GM23338 (cell line): ENCODE measurements around the gene ZSWIM9. TPM values are rescaled to one million over a fixed set of nuclear protein-coding genes. Genes with fewer than 3 reads are reported as not detected.

Source experiments
- ATAC-seq: fragments of 200-7000 bp; cut with Tn5 transposase; 3 replicates; pipeline ENCODE4 v1.9.1; 2020
- DNase-seq: peaks from one replicate; pipeline ENCODE4 v3.0.0-alpha.2; 2015; ENCODE audit warnings: low spot score
- H2AFZ ChIP-seq: fragments of 200-600 bp; sonication (generic); 2 replicates; pipeline ENCODE4 v1.8.0; 2016; ENCODE audit warnings: antibody characterized with exemption, mild to moderate bottlenecking, moderate library complexity
- H3F3A ChIP-seq: fragments of 200-600 bp; sonication (generic); replicated peaks from 2 replicates; pipeline ENCODE4 v1.8.0; 2017; ENCODE audit warnings: antibody characterized with exemption, mixed run types, low read depth
- H3K27ac ChIP-seq: fragments of 200-600 bp; sonication (generic); 2 replicates; pipeline ENCODE4 v1.6.1; 2016; ENCODE audit warnings: low read depth
- H3K27me3 ChIP-seq: fragments of 200-600 bp; sonication (generic); 2 replicates; pipeline ENCODE4 v1.8.0; 2016; ENCODE audit warnings: mild to moderate bottlenecking, mixed run types, moderate library complexity; ENCODE audit not compliant: insufficient read depth
- H3K36me3 ChIP-seq: fragments of 200-600 bp; sonication (generic); 2 replicates; pipeline ENCODE4 v1.8.0; 2016; ENCODE audit warnings: mild to moderate bottlenecking; ENCODE audit not compliant: insufficient read depth
- H3K4me1 ChIP-seq: fragments of 200-600 bp; sonication (generic); 2 replicates; pipeline ENCODE4 v1.8.0; 2016; ENCODE audit warnings: mild to moderate bottlenecking, moderate library complexity; ENCODE audit not compliant: insufficient read depth
- H3K4me2 ChIP-seq: fragments of 200-600 bp; sonication (generic); 2 replicates; pipeline ENCODE4 v1.7.1; 2017; ENCODE audit warnings: mixed run types
- H3K4me3 ChIP-seq: fragments of 200-600 bp; sonication (generic); 2 replicates; pipeline ENCODE4 v1.6.1; 2016; ENCODE audit warnings: mixed run types
- H3K79me2 ChIP-seq: fragments of 200-600 bp; sonication (generic); replicated peaks from 2 replicates; pipeline ENCODE4 v1.8.0; 2017; ENCODE audit warnings: mild to moderate bottlenecking; ENCODE audit not compliant: insufficient read depth
- H3K9me2 ChIP-seq: fragments of 200-600 bp; sonication (generic); 2 replicates; pipeline ENCODE4 v1.8.0; 2017; ENCODE audit not compliant: insufficient read depth
- H4K20me1 ChIP-seq: fragments of 200-600 bp; sonication (generic); replicated peaks from 2 replicates; pipeline ENCODE4 v1.8.0; 2017; ENCODE audit warnings: mild to moderate bottlenecking; ENCODE audit not compliant: insufficient read depth
- H3K27ac Mint-ChIP-seq: 2 replicates; pipeline ENCODE4 v1.8.0; 2020; ENCODE audit warnings: inconsistent platforms, mild to moderate bottlenecking, moderate library complexity, mixed read lengths
- H3K27me3 Mint-ChIP-seq: 3 replicates; pipeline ENCODE4 v1.8.0; 2022; ENCODE audit warnings: low read depth, mild to moderate bottlenecking, moderate library complexity, mixed read lengths, inconsistent platforms; ENCODE audit not compliant: insufficient read depth, poor library complexity
- H3K36me3 Mint-ChIP-seq: 3 replicates; pipeline ENCODE4 v1.8.0; 2021; ENCODE audit warnings: low read depth, mild to moderate bottlenecking, inconsistent platforms, moderate library complexity, mixed read lengths
- H3K4me1 Mint-ChIP-seq: 3 replicates; pipeline ENCODE4 v1.8.0; 2020; ENCODE audit warnings: mild to moderate bottlenecking, inconsistent platforms, mixed read lengths
- H3K4me3 Mint-ChIP-seq: 3 replicates; pipeline ENCODE4 v1.8.0; 2021; ENCODE audit warnings: moderate library complexity, mild to moderate bottlenecking, inconsistent platforms, mixed read lengths
- H3K9me3 Mint-ChIP-seq: 3 replicates; pipeline ENCODE4 v1.8.0; 2020; ENCODE audit warnings: moderate library complexity, mild to moderate bottlenecking, inconsistent platforms, mixed read lengths
- NANOG ChIP-seq: IDR thresholded peaks from 2 replicates; pipeline ENCODE4 v1.6.1; 2016; ENCODE audit warnings: antibody characterized with exemption, borderline replicate concordance
- POLR2AphosphoS5 ChIP-seq: IDR thresholded peaks from 2 replicates; pipeline ENCODE4 v1.6.1; 2016; ENCODE audit warnings: antibody characterized with exemption, low read depth
- ZNF114 ChIP-seq: fragments of 250-450 bp; sonication (Bioruptor Pico); IDR thresholded peaks from 2 replicates; pipeline ENCODE4 v1.5.0; 2020; ENCODE audit warnings: mild to moderate bottlenecking, moderate library complexity
- ZNF331 ChIP-seq: fragments of 250-450 bp; sonication (Bioruptor Pico); IDR thresholded peaks from 2 replicates; pipeline ENCODE4 v1.5.0; 2020; ENCODE audit warnings: low read depth, mild to moderate bottlenecking, moderate library complexity
- polyA plus RNA-seq: library from polyadenylated mRNA; unstranded; fragments of >200 nt; fragmentation: Nextera tagmentation; extraction: Ambion mirVana; gene quantifications from 2 replicates; pipeline ENCODE4 v1.2.1, GENCODE V29; 2016
- total RNA-seq: library from RNA; depleted of rRNA; stranded (reverse); fragments of >200 nt; shearing (Covaris generic); gene quantifications from 2 replicates; pipeline ENCODE4 v1.2.3, GENCODE V29; 2014
- TF ChIP-seq, protein P1 (sequence below): fragments of 250-450 bp; sonication (Bioruptor Pico); IDR thresholded peaks from 2 replicates; pipeline ENCODE4 v1.5.0; 2020; ENCODE audit warnings: mild to moderate bottlenecking, moderate library complexity
- TF ChIP-seq, protein P2 (sequence below), 2 experiments: fragments of 200-600 bp in 1 of 2; sonication (generic) in 1 of 2; conservative IDR thresholded peaks; 2 replicates each; pipeline versions ENCODE4 v1.5.1 to v1.6.1; 2016 to 2017; ENCODE audit warnings: antibody characterized with exemption in 2 of 2, low read depth in 2 of 2, mild to moderate bottlenecking in 2 of 2, moderate library complexity in 1 of 2

ZSWIM9 gene
- total and polyA plus RNA-seq, 2 experiments from 2014 or later = 2.9 to 9.1 TPM

DNA sequence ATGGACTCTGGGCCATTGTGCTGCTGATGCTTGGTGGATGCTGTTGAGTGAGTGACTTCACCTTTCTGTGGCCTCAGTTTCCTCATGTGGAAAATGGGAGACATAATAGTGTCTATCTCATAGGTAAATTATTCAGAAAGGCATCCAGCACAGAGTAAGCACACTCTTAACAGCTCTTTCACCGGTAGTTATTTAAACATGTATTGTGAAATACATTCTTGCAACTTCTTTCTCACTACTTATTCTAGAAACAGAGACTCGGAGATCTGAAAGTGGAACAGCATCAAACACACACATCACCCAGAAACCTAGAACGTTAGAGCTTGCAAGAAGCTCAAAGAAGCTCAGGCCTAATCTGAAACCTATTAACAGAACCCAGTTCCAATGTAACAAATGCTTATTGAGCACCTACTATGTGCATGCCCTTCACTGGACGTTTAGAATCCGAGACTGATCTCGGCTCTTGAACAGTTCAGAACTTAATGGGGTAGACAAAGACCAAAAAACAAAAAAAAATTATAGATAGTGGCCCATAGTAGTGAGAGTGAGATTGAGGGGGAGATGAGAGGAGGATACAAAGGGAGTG is 4.1 kb downstream of the ZSWIM9 start (continued):
- TF ChIP-seq, protein P1, sequence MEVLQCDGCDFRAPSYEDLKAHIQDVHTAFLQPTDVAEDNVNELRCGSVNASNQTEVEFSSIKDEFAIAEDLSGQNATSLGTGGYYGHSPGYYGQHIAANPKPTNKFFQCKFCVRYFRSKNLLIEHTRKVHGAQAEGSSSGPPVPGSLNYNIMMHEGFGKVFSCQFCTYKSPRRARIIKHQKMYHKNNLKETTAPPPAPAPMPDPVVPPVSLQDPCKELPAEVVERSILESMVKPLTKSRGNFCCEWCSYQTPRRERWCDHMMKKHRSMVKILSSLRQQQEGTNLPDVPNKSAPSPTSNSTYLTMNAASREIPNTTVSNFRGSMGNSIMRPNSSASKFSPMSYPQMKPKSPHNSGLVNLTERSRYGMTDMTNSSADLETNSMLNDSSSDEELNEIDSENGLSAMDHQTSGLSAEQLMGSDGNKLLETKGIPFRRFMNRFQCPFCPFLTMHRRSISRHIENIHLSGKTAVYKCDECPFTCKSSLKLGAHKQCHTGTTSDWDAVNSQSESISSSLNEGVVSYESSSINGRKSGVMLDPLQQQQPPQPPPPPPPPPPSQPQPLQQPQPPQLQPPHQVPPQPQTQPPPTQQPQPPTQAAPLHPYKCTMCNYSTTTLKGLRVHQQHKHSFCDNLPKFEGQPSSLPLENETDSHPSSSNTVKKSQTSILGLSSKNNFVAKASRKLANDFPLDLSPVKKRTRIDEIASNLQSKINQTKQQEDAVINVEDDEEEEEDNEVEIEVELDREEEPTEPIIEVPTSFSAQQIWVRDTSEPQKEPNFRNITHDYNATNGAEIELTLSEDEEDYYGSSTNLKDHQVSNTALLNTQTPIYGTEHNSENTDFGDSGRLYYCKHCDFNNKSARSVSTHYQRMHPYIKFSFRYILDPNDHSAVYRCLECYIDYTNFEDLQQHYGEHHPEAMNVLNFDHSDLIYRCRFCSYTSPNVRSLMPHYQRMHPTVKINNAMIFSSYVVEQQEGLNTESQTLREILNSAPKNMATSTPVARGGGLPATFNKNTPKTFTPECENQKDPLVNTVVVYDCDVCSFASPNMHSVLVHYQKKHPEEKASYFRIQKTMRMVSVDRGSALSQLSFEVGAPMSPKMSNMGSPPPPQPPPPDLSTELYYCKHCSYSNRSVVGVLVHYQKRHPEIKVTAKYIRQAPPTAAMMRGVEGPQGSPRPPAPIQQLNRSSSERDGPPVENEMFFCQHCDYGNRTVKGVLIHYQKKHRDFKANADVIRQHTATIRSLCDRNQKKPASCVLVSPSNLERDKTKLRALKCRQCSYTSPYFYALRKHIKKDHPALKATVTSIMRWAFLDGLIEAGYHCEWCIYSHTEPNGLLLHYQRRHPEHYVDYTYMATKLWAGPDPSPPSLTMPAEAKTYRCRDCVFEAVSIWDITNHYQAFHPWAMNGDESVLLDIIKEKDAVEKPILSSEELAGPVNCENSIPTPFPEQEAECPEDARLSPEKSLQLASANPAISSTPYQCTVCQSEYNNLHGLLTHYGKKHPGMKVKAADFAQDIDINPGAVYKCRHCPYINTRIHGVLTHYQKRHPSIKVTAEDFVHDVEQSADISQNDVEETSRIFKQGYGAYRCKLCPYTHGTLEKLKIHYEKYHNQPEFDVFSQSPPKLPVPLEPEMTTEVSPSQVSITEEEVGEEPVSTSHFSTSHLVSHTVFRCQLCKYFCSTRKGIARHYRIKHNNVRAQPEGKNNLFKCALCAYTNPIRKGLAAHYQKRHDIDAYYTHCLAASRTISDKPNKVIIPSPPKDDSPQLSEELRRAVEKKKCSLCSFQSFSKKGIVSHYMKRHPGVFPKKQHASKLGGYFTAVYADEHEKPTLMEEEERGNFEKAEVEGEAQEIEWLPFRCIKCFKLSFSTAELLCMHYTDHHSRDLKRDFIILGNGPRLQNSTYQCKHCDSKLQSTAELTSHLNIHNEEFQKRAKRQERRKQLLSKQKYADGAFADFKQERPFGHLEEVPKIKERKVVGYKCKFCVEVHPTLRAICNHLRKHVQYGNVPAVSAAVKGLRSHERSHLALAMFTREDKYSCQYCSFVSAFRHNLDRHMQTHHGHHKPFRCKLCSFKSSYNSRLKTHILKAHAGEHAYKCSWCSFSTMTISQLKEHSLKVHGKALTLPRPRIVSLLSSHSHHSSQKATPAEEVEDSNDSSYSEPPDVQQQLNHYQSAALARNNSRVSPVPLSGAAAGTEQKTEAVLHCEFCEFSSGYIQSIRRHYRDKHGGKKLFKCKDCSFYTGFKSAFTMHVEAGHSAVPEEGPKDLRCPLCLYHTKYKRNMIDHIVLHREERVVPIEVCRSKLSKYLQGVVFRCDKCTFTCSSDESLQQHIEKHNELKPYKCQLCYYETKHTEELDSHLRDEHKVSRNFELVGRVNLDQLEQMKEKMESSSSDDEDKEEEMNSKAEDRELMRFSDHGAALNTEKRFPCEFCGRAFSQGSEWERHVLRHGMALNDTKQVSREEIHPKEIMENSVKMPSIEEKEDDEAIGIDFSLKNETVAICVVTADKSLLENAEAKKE (CRISPR knock-in tag) = no peak
- TF ChIP-seq, protein P2, sequence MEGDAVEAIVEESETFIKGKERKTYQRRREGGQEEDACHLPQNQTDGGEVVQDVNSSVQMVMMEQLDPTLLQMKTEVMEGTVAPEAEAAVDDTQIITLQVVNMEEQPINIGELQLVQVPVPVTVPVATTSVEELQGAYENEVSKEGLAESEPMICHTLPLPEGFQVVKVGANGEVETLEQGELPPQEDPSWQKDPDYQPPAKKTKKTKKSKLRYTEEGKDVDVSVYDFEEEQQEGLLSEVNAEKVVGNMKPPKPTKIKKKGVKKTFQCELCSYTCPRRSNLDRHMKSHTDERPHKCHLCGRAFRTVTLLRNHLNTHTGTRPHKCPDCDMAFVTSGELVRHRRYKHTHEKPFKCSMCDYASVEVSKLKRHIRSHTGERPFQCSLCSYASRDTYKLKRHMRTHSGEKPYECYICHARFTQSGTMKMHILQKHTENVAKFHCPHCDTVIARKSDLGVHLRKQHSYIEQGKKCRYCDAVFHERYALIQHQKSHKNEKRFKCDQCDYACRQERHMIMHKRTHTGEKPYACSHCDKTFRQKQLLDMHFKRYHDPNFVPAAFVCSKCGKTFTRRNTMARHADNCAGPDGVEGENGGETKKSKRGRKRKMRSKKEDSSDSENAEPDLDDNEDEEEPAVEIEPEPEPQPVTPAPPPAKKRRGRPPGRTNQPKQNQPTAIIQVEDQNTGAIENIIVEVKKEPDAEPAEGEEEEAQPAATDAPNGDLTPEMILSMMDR (conservative IDR thresholded peaks at IDR 0.05; ENCODE audit: low read depth in 2 of 2) = no peak
- TF ChIP-seq ZNF114 (CRISPR knock-in tag) (no peak), POLR2AphosphoS5 (no peak)

DNA sequence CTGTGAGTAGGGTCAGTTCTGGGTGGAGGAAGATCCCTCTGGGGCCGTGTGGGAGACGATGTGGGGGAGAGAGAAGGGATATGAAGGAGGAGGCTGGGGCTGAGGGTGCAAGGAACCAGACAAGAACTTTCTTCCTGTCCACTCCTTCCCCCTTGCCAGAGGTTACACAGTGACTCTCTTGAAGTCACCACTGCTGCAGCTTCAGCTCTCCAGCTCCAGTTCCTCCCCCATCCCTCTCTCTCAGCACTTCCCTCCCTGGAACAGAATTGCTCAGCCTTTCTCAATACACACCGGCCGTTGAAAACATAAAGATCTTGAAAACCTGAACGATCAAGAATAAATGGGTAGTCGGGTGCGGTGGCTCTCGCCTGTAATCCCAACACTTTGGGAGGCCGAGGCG is 5.1 kb downstream of the ZSWIM9 start:
- Mint-ChIP-seq H3K27ac (no peak overlapping the region), H3K36me3 (peaks cover 60% of the 10 kb centered on the region)
- H3K4me3 ChIP-seq = no peak overlapping the region
- TF ChIP-seq NANOG (no peak), POLR2AphosphoS5 (no peak), ZNF331 (CRISPR knock-in tag) (no peak)
- TF ChIP-seq, protein P1 (CRISPR knock-in tag) = no peak

More for the DNA sequence above, 5.1 kb downstream of the ZSWIM9 start:
- H3K4me1 ChIP-seq = peaks cover 5% of the 10 kb centered on the region
- H3K4me2 ChIP-seq = no peak overlapping the region
- peaks cover 13% of the 10 kb centered on the region for H3K27me3 Mint-ChIP-seq
- H3K27me3 ChIP-seq = no peaks in the 10 kb centered on the region
- peaks cover 17% of the 10 kb centered on the region for H3K79me2 ChIP-seq
- DNase-seq (no peak), ATAC-seq (no peak)
- H3K36me3 ChIP-seq = peaks cover 21% of the 10 kb centered on the region
- no peak overlapping the region for H2AFZ ChIP-seq
- no peak overlapping the region for H3K4me3 Mint-ChIP-seq
- H3K27ac ChIP-seq = no peak overlapping the region
- no peaks in the 10 kb centered on the region for H3K9me2 ChIP-seq
- H3K9me3 Mint-ChIP-seq = peaks cover 7% of the 10 kb centered on the region
- H3K4me1 Mint-ChIP-seq = peaks cover 7% of the 10 kb centered on the region
- H3F3A ChIP-seq = no peaks in the 10 kb centered on the region
- peaks cover 4% of the 10 kb centered on the region; the same call in 1 of the 2 replicates for H4K20me1 ChIP-seq
